ENCODE measurements around the gene DCHS1.
A peak's percentile ranks its signal among the peaks of the same experiment; 100 is the strongest.

DCHS1 gene

GRCh38 chr11:6625156-6625831, 30.3 kb downstream of the DCHS1 start:
- no peak for DNase-seq

GRCh38 chr11:6623391-6624363, 31.9 kb downstream of the DCHS1 start:
- DNase-seq, result no peak

- no peak for DNase-seq
Observed at GRCh38 chr11:6622261-6623171, 33.1 kb downstream of the DCHS1 start.

DNA sequence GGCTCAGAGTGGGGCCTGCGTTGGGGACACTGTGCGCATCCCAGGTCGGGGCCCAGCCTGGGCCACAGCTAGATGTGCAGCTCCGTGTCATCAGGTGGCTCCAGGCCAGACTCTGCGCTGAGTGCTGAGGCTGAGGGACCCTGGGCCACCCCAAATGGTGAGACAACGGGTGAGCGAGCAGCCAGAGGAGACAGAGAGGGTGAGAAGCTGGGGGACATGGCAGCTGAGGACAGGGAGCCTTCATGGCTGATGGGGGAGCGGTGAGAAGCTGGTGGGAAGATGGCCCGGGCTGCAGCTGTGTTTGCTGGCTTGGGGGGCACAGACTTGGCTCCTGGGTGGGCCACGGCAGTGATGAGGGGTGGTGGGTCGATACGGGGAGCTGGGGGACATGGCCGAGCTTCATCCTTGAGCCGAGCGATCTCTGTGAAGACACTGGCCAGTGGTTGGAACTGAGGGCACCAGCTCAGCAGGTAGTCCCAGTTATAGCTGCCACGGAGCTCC, 33.8 kb downstream of the DCHS1 start:
- DNase-seq, result no peak

DNA sequence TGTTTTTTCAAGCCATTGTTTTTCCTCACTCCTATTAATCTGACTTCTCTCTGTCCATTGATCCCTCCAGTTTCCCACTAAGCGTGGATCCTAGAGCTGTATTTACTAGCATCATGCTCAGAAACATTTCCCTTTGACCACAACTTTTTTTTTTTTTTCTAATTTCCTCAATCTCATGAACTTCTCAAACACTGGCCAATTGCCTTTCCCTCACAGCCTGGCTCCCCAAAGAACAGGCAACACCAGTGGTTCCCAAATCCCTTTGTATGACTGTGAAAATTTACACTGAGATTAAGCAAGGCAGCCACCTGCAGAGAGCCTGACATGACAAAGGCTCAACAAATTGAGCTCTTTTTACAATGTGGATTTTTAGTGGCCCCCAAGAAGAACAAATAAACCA, 35.0 kb downstream of the DCHS1 start:
- no peak for DNase-seq

DNA sequence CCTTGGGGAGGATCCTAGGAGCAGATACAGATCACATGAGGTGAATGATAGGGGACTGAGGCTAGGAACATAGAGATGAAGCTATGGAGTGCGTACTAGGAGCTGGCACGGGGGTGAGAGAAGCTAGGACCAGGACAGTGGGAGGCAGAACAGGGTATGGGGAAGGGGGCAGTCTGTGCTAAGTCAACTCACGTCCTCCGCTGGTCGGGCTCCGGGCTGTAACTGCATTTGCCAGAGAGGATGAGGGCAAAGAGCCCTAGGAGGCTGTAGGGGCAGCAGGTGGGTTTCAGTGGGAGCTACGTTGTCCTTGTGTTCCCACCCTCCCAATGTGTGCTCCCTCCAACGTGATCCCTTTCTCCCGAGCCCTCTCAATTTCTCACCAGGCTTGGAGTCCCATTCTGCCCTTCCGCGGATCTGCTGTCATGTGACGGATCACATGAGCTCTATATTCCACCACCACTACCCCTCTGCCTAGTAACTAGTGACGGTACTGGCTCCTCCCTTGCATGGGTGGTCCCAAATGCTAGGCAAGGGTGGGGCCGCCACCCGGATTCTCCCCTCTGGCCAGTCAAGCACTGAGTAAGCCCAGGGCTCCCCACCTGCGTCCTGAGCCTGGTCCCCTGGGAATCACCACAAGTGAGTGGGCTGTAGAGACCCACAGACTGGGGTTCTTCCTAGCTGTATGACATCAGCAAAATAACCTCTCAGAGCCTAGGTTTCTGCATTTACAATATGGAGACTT, 36.4 kb downstream of the DCHS1 start, which contains the start of gene TPP1:
TSS of gene TPP1 (minus strand) at position 419 of the 742 bp plus-strand sequence. CDS start at position 397, 22 bp downstream.
- peak; percentile 83 for DNase-seq

DNA sequence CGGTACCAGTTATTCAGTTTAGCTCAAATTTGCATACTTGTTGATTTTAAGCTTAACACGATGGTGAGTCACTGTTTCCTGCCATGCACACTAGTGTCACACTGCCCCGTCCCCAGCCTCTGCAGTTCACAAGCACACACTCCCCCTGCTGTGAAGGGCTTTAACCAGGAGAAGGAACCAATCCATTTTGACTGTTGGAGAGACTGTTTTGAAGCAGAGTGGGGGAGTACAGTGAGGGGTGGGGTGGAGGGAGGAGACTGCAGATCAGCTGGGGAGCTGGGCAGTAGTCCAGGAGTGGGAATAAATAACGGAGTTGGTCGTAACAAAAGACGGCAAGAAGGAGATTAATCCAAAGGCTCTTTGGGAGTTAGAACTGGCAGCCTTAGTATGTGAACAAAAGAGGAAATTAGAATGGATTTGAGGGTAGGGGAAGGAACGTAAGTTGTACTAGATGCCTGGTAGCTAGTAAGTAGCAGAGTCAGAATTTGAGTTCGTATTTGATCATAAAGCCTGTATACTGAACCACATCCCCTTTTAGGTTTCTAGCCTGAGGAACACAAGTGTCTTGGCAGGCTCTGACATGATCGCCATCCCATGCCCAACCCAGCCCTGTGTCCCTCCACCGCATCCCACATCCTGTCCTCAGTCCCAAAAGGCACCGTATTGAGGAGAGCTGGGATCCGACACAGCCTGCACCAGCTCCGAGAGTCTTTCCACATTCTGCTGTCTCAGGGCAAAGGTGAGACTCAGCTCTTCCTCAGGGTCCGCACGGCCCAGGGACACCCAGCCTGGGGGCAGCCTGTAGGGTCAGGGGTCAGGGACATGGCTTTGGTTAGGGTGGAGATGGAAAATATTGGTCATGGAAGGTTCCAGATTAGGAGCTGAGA, 37.2 kb downstream of the DCHS1 start:
- DNase-seq, result no peak

DNA sequence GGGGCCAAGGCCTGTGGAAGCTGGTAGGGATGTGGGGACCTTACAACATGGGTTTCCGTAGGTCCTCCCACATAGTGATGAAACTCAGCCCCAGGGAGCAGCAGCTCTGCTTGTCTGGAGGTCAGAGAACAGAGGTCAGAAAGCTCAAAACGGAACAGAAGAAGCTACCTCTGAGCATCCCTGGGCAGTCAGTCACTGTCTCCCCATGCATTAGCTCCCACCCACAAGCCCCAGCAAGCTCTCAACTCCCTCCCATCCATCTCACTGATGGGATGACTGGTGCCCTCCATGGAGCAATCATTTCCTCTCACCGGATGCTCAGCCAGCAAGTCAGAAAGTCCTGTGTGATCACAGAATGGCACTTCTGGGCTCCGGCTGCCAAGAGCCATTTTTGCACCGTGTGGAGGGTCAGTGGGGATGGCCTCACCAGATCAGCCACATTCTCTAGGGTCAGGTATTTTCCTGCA, 38.3 kb downstream of the DCHS1 start:
- no peak for DNase-seq

DNA sequence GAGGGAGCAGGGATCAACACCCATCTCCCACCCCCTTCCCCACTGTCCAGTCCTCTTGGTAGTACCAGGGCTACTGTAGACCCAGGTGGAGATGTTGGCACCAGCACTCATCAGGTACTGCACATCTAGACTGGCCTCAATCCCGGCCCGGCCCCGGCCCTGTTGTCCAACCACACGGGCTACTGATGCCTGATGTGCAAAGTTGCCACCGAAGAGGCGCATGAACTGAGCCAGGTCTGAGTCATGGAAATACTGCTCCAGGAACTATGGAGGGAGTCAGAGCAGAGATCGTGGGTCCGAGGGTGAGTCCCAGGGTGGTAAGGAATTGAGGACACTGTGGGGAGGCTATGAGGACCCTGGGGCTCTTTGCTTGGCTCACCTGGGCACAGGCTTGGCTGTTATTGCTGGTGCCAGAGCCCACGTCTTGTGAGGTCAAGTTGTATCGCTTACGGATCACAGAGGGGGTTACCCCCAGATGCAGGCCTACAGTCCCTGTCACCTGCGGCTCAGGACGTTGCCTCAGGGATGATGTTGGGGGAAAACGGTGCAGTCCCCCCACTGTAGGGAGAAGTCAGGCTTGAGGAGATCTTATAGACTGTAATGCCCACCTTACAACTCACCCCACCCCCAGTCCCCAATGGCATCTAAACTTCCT, 38.9 kb downstream of the DCHS1 start:
- no peak for DNase-seq

DNA sequence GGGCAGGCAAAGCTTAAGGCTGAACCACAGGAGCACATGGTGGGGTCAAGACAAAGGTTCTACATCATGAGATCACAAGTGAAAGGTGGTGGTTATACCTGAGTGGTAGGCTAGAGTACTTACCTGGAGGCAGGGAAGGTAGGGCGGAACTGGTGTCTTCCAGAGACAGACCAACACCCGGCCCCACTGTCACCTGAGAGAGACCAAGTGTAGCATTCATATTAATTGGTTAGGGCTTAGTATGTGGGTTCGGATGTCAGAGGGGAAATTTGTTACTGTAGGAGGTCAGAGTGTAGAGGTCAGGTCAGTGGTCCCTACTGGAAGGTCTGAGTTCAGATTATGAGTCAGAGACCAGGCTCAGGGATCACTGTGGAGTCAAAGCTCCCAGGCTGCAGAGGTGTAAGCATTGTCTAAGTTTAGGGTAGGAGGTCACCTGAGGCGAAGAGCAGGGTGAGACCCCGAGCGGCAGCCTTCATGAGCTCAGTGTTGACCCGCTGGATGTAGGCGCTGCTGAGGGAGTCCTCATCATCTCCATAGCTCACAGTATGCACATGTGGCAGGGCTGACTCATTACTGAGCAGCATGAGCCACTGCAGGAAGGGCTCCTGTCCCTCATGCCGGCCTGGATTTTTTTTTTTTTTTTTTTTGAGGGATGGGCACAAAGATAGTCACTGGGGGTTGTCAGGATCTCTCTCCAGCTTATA, 39.6 kb downstream of the DCHS1 start:
- DNase-seq, result no peak

DNA sequence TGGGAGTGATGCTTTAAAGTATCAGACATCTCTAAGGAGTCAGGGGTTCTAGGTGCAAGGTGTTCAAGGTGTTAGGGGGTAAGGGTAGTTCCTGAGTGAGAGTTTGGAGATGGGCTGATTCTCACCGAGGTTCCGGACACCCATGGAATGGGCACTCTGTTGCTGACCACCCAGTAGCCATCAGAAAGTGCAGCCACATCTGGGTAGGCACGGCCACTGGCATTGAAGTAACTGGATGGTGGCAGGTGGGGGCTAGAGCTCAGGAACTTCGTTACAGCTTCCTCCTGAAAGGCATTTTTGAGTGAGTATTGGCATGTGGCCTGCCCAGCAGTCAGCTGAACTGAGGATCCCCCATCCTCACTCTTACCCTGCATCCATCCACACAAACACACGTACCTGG, 40.6 kb downstream of the DCHS1 start:
- no peak for DNase-seq

DNA sequence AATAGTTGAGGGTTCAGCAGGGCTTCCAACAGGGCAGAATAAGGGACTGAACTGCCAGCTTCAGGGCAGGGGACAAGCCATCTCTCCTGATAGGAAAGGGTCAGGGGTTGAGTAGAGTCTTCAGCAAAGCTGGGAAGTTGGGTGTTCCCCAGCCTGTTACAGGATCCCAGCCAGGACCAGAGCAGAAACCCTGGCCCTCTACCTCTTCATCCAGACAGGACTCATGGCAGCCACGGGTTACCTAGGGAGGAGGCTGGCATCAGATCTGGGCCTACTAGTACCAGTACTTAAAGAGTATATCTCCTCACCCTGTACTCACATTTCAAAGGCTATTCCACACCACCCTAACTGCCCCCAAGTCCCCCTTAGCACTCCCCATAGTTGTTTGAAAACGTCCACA, 41.2 kb downstream of the DCHS1 start:
- DNase-seq, result no peak

- no peak for DNase-seq
Observed at GRCh38 chr11:6613496-6613895, 42.1 kb downstream of the DCHS1 start.

GRCh38 chr11:6612213-6613041, 43.2 kb downstream of the DCHS1 start, which contains the start of gene TAF10:
TSS of gene TAF10 (minus strand) at chr11:6612216. CDS start at chr11:6612189, 27 bp downstream.
- peak; percentile 96 for DNase-seq

GRCh38 chr11:6611963-6612212, 43.7 kb downstream of the DCHS1 start:
- DNase-seq, result no peak

- DNase-seq, result no peak
Observed at GRCh38 chr11:6611092-6611962, 44.3 kb downstream of the DCHS1 start.

GRCh38 chr11:6610591-6610990, 45.0 kb downstream of the DCHS1 start:
- DNase-seq, result no peak

GRCh38 chr11:6609502-6610015, 46.0 kb downstream of the DCHS1 start:
- DNase-seq, result no peak

Measured in DMS153 (cell line).